Measurements from ENCODE around the gene MAT2A. TPM values are rescaled to one million over a fixed set of nuclear protein-coding genes. Genes with fewer than 3 reads are reported as not detected.

The MAT2A gene
- total RNA-seq, 2 donors from 2014 or later: 105 to 156 TPM

DNA sequence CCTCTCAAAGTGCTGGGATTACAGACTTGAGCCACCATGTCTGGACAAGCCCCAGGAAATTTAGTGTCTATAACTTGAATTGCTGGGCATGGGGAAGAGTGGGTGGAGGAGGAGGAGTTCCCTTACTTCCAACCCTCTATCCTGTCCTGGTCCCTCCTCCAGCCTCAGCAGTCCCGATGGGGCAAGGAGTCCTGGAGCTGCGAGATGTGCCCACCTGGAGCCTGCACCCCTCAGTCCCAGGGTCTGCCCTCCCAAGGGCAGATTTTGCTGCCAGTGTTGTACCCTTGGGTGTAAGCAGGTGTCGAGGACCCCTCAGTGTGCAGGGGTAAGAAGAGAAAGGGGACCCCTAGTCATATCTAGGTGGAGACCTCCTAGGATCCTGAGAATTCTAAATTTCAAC, 41.2 kb downstream of the MAT2A start:
- H3K27ac ChIP-seq: no peak overlapping the region
- peaks cover 15% of the 10 kb centered on the region for H3K4me1 ChIP-seq

DNA sequence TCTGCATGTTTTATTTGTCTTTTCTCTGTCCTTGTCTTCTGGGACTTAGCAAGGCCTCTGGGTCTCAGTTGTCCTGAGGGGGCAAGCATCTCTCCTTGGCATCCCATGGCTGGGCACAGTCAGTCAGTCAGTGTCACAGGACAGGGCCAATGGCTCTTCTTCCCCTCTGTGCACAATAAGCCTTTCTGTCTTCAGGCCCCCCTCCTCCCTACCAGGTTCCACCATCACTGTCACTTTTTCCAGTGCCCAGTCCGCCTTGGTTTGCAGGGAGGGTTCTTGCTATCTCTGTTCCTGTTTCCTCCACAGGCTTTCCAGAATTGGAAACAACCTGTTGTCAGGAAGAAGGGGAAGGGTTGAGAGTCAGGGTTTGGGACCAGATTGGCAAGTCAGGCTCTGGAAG, 43.5 kb downstream of the MAT2A start:
- TF ChIP-seq, protein P1, sequence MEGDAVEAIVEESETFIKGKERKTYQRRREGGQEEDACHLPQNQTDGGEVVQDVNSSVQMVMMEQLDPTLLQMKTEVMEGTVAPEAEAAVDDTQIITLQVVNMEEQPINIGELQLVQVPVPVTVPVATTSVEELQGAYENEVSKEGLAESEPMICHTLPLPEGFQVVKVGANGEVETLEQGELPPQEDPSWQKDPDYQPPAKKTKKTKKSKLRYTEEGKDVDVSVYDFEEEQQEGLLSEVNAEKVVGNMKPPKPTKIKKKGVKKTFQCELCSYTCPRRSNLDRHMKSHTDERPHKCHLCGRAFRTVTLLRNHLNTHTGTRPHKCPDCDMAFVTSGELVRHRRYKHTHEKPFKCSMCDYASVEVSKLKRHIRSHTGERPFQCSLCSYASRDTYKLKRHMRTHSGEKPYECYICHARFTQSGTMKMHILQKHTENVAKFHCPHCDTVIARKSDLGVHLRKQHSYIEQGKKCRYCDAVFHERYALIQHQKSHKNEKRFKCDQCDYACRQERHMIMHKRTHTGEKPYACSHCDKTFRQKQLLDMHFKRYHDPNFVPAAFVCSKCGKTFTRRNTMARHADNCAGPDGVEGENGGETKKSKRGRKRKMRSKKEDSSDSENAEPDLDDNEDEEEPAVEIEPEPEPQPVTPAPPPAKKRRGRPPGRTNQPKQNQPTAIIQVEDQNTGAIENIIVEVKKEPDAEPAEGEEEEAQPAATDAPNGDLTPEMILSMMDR (IDR thresholded peaks at IDR 0.05): no peak
- H3K9me3 ChIP-seq: no peaks in the 10 kb centered on the region
- no peak overlapping the region for H3K4me3 ChIP-seq
- no peak overlapping the region for H3K9ac ChIP-seq (ENCODE audit: low read depth in 2 of 2, low read length in 2 of 2)
- intact Hi-C loops (cut with DNase I): no loop called here
- peaks cover 18% of the 10 kb centered on the region for H3K4me1 ChIP-seq
- no peak for DNase-seq
- H3K27me3 ChIP-seq: no peaks in the 10 kb centered on the region
- no peak overlapping the region for H3K27ac ChIP-seq
- H3K36me3 ChIP-seq: no peaks in the 10 kb centered on the region

More for the DNA sequence above, 41.2 kb downstream of the MAT2A start:
- no peak overlapping the region for H3K4me3 ChIP-seq
- H3K9ac ChIP-seq (ENCODE audit: low read depth in 2 of 2, low read length in 2 of 2): no peak overlapping the region
- H3K36me3 ChIP-seq: no peaks in the 10 kb centered on the region
- no peaks in the 10 kb centered on the region for H3K27me3 ChIP-seq
- no peaks in the 10 kb centered on the region for H3K9me3 ChIP-seq
- DNase-seq: no peak
- intact Hi-C loops (cut with DNase I): no loop called here
- TF ChIP-seq, protein P1 (IDR thresholded peaks at IDR 0.05): no peak

DNA sequence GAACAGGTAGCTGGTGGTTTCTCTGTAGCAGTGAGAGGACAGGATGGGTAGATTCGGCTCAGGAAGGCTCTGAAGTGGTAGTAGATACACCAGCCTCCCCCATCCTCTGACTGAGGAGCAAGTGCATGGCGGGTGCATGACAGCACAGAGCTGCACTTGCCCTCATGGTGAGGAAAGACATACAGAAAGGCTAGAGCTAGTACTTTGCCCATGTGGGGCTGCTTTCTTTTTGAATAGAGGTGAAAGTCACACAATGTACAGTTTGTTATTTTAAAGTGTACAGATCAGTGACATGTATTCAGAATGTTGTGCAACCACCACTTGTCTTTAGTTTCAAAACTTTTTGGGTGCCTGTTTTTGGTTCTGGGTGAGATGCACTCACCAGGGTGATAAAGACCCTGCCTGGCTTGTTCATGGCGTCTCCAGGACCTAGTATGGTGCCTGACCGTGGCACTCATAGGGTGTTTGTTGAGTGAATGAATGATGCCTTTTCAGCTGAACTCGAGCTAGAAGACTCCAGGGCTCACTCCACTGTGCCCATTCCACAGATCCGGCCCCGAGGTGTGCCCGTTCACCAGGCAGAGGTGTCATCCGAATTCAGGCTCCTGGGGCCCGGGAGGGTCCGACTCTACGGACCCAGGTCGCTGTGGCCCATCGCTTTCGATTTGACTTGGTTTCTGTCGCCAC, 44.8 kb downstream of the MAT2A start:
- no peaks in the 10 kb centered on the region for H3K9me3 ChIP-seq
- H3K27ac ChIP-seq: peak overlapping the region; percentile 78
- DNase-seq: no peak
- intact Hi-C loops (cut with DNase I): no loop called here
- H3K4me3 ChIP-seq: peak overlapping the region; percentile 49
- peak overlapping the region; percentile 14 to 90 for H3K9ac ChIP-seq (ENCODE audit: low read depth in 2 of 2, low read length in 2 of 2)
- no peaks in the 10 kb centered on the region for H3K27me3 ChIP-seq
- TF ChIP-seq, protein P1 (IDR thresholded peaks at IDR 0.05): no peak
- peaks cover 14% of the 10 kb centered on the region for H3K4me1 ChIP-seq
- no peaks in the 10 kb centered on the region for H3K36me3 ChIP-seq

DNA sequence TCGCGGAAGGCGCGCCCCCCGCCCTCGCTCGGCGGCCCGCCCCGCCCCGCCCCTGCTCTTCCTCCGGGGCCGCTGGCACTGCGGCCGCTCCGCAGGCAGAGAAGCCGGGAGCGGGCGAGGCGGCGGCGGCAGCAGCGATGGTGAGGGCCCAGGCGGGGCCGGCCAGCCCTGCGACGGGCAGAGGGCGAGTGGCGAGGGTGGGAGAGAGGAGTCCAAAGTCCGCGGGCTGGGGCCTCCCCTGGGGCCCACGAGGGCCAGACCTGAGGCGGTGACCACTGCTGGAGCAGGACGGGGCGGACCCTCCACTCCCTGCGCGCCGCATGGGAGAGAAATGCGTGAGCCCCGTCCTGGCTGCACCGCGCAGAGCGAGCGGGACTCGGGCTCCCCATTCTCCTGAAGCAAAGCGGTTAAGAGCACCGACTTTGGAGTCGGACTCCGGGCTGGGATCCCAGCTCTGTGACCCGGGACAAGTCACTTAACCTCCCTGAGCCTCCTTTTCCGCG, 45.4 kb downstream of the MAT2A start, which contains the start of gene VAMP5:
Gene VAMP5, plus strand, starts transcription at position 78 of the 503 bp plus-strand sequence. Its CDS starts 60 bp downstream, at position 138.
- H3K9ac ChIP-seq (ENCODE audit: low read depth in 2 of 2, low read length in 2 of 2): peak within 1 kb of the TSS; percentile 52 to 90
- no peaks in the 10 kb centered on the region for H3K27me3 ChIP-seq
- peak; percentile 59 for DNase-seq
- H3K4me1 ChIP-seq: peaks cover 8% of the 10 kb centered on the region
- peak within 1 kb of the TSS; percentile 78 for H3K27ac ChIP-seq
- no peaks in the 10 kb centered on the region for H3K9me3 ChIP-seq
- peak within 1 kb of the TSS; percentile 49 for H3K4me3 ChIP-seq
- H3K36me3 ChIP-seq: no peaks in the 10 kb centered on the region
- intact Hi-C loops (cut with DNase I): no loop called here
- TF ChIP-seq, protein P1 (IDR thresholded peaks at IDR 0.05): no peak

DNA sequence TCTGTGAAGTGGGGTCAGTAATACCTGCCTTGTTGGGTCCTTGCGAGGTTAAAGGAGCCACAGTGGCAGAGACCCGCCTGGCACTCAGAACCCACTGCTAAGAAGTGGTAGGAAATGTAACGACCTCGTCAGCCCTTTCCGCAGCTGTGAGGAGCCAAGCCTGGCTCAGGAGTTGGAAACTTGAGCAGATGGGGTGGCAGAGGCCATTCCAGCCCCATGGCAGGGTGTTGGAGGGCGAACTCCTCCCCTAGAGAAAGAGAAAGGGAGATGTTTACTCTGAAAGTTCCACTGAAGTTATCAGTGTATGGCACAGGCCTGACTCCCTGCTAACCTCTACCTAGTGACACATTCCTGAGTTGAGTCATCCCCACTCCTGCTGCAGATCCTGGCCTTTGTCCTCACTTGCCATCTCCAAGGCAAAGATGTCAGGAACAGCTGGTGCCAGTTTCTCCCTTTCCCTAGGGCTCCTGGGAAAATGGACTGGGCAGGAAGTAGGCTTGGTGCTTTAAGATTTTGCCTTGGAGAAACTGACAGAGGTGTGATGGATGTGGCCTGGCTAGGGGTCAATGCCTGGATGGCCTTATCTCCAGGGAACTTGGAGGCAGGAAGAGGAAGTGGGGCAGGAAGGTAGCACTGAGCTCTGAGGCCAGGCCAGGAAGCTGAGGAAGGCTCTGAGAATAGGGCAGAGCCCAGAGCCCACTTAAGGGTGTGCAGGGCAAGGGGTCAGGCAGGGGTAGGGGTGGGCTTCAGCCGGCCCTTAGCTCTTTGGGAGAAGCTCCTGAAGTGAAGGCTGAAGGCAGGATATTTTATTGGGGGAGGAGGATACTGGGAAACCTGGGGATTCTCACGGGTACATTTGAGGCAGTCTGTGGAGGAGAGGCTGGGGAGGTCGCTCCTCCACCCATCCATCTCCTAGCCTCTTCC, 46.2 kb downstream of the MAT2A start:
- Histone ChIP-seq H3K27ac (peak overlapping the region; percentile 78), H3K36me3 (no peaks in the 10 kb centered on the region), H3K27me3 (no peaks in the 10 kb centered on the region), H3K9ac (ENCODE audit: low read depth in 2 of 2, low read length in 2 of 2) (peak overlapping the region; percentile 52 to 90), H3K4me1 (peaks cover 8% of the 10 kb centered on the region), H3K4me3 (peak overlapping the region; percentile 49), H3K9me3 (no peaks in the 10 kb centered on the region)
- peak; percentile 79 for DNase-seq
- TF ChIP-seq, protein P1 (IDR thresholded peaks at IDR 0.05): no peak
- intact Hi-C loops (cut with DNase I): no loop called here
